Measurements from ENCODE around the gene RIOK3.
"Not testable (repeated sequence)": the region's sequence is repeated elsewhere in the genome, so short reads cannot be mapped to it uniquely, and the experiment has no call there.

Gene RIOK3

GRCh38 chr18:23485386-23485785 lies 32.3 kb downstream of the RIOK3 start:
- no peak for TF ChIP-seq CTCF (IDR thresholded peaks at IDR 0.05; ENCODE audit: low read depth, low read length)
- no peak overlapping the region for H3K4me3 ChIP-seq (ENCODE audit: low read depth, low read length)
- DNase-seq: no peak
- no peaks in the 10 kb centered on the region for H3K9me3 ChIP-seq
- no peaks in the 10 kb centered on the region for H3K27me3 ChIP-seq
- no peaks in the 10 kb centered on the region for H3K36me3 ChIP-seq
- H3K4me1 ChIP-seq: no peaks in the 10 kb centered on the region

- no peaks in the 10 kb centered on the region for H3K9me3 ChIP-seq
- H3K36me3 ChIP-seq: no peaks in the 10 kb centered on the region
- no peak overlapping the region for H3K4me3 ChIP-seq (ENCODE audit: low read depth, low read length)
- no peaks in the 10 kb centered on the region for H3K27me3 ChIP-seq
- no peak for DNase-seq
- no peaks in the 10 kb centered on the region for H3K4me1 ChIP-seq
- TF ChIP-seq CTCF (IDR thresholded peaks at IDR 0.05; ENCODE audit: low read depth, low read length): no peak
Observed at GRCh38 chr18:23487738-23488570, 34.9 kb downstream of the RIOK3 start.

DNA sequence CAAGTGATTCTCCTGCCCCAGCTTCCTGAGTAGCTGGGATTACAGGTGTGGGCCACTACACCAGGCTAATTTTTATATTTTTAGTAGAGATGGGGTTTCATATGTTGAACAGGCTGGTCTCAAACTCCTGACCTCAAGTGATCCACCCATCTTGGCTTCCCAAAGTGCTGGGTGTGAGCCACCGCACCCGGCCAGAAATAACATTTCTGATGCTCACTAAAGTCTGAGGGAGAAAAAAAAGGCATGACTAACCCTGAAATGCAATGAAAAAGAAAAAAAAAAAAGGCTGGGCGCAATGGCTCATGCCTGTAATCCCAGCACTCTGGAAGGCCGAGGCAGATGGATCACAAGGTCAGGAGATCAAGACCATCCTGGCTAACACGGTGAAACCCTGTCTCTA lies 36.5 kb downstream of the RIOK3 start:
- not testable (repeated sequence) for DNase-seq; H3K27me3 ChIP-seq; H3K36me3 ChIP-seq; H3K4me3 ChIP-seq (ENCODE audit: low read depth, low read length); H3K4me1 ChIP-seq; H3K9me3 ChIP-seq

GRCh38 chr18:23493654-23494053 lies 40.6 kb downstream of the RIOK3 start:
- H3K9me3 ChIP-seq: no peaks in the 10 kb centered on the region

GRCh38 chr18:23494992-23495391 lies 41.9 kb downstream of the RIOK3 start:
- Histone ChIP-seq H3K27me3 (no peaks in the 10 kb centered on the region), H3K9me3 (no peaks in the 10 kb centered on the region), H3K4me1 (no peaks in the 10 kb centered on the region), H3K36me3 (no peaks in the 10 kb centered on the region), H3K4me3 (ENCODE audit: low read depth, low read length) (no peak overlapping the region)
- no peak for TF ChIP-seq CTCF (IDR thresholded peaks at IDR 0.05; ENCODE audit: low read depth, low read length)
- no peak for DNase-seq

More at GRCh38 chr18:23493654-23494053, 40.6 kb downstream of the RIOK3 start:
- Histone ChIP-seq H3K27me3 (no peaks in the 10 kb centered on the region), H3K4me1 (no peaks in the 10 kb centered on the region), H3K36me3 (no peaks in the 10 kb centered on the region), H3K4me3 (ENCODE audit: low read depth, low read length) (no peak overlapping the region)
- no peak for TF ChIP-seq CTCF (IDR thresholded peaks at IDR 0.05; ENCODE audit: low read depth, low read length)
- no peak for DNase-seq

DNA sequence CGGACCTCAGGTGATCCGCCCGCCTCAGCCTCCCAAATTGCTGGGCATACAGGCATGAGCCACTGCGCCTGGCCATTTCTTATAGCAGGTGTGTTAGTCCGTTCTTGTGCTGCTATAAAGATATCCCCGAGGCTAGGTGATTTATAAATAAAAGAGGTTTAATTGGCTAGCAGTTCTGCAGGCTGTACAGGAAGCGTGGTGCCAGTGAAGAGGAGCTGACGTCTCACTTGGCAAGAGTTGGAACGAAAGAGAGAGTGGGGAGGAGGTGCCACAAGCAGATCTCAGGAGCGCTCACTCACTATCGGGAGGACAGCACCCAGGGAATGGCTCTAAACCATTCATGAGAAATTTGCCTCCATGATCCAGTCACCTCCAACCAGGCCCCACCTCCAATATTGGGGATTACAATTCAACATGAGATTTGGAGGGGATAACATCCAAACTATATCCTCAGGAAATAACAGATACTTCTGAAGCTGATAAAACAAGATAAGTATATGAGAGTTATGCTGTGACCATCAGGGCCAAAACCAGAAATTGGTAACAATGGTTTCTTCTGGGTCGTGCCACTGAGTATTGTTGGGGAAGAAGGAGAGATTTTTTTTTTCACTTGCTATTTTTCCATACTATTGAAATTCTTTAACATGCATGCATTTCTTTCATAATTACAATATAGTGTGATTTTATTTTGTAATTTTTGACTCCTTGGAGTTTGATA lies 42.8 kb downstream of the RIOK3 start:
- no peak overlapping the region for H3K4me3 ChIP-seq (ENCODE audit: low read depth, low read length)
- no peak for TF ChIP-seq CTCF (IDR thresholded peaks at IDR 0.05; ENCODE audit: low read depth, low read length)
- no peak for DNase-seq
- H3K4me1 ChIP-seq: no peaks in the 10 kb centered on the region
- H3K27me3 ChIP-seq: no peaks in the 10 kb centered on the region
- no peaks in the 10 kb centered on the region for H3K9me3 ChIP-seq
- H3K36me3 ChIP-seq: no peaks in the 10 kb centered on the region
